Lower leg skin (tissue), 3 donors: ENCODE results near the gene ACTN3.

Experiments used
- POLR2A ChIP-seq, 2 donors: fragments of 450-650 bp; IDR thresholded peaks; one replicate each; pipeline ENCODE4 v1.6.1; 2016 to 2017; ENCODE audit warnings: antibody characterized with exemption in 2 of 2, mild to moderate bottlenecking in 1 of 2, moderate library complexity in 1 of 2
- TF ChIP-seq, protein P1 (sequence below), 3 donors: fragments of 450-650 bp; IDR thresholded peaks; one replicate each; pipeline ENCODE4 v1.5.1; 2016; ENCODE audit warnings: antibody characterized with exemption in 3 of 3, mild to moderate bottlenecking in 3 of 3, moderate library complexity in 2 of 3

GRCh38 chr11:66561975-66562248 is 15.2 kb downstream of the ACTN3 start:
- TF ChIP-seq, protein P1, sequence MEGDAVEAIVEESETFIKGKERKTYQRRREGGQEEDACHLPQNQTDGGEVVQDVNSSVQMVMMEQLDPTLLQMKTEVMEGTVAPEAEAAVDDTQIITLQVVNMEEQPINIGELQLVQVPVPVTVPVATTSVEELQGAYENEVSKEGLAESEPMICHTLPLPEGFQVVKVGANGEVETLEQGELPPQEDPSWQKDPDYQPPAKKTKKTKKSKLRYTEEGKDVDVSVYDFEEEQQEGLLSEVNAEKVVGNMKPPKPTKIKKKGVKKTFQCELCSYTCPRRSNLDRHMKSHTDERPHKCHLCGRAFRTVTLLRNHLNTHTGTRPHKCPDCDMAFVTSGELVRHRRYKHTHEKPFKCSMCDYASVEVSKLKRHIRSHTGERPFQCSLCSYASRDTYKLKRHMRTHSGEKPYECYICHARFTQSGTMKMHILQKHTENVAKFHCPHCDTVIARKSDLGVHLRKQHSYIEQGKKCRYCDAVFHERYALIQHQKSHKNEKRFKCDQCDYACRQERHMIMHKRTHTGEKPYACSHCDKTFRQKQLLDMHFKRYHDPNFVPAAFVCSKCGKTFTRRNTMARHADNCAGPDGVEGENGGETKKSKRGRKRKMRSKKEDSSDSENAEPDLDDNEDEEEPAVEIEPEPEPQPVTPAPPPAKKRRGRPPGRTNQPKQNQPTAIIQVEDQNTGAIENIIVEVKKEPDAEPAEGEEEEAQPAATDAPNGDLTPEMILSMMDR (IDR thresholded peaks at IDR 0.05) = no peak
- TF ChIP-seq POLR2A (IDR thresholded peaks at IDR 0.05) = no peak
